Measurements from ENCODE around the gene SLC7A5. TPM values are rescaled to one million over a fixed set of nuclear protein-coding genes. Genes with fewer than 3 reads are reported as not detected.

SLC7A5 gene
- total and polyA plus RNA-seq, 2 of the 13 experiments (the other 11 are each of a cell fraction or from before 2014, with no cell fraction given): 79.6 to 155 TPM

DNA sequence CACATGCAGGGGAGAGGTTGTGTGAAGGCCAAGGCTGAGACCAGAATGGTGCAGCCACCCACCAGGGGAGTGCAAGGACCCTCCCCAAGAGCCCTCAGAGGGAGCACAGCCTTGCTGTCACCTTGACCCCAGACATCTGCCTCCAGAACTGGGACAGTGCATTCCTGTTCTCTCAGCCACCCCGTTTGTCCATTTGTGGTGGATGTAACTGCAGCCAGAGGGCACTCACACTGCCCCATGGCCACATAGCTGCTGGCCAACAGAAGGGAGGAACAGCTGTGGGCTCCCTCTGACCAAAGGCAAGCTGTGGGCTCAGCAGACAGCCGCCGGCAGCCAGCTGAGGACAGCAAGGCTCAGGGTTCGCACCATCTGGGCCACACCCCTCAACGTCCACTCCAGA lies 53.7 kb downstream of the SLC7A5 start (continued):
- TF ChIP-seq ZNF580 (CRISPR knock-in tag; IDR thresholded peaks at IDR 0.05; ENCODE audit: borderline replicate concordance, low read depth) (no peak), ZNF382 (CRISPR knock-in tag; IDR thresholded peaks at IDR 0.05; ENCODE audit: borderline replicate concordance) (no peak), MXI1 (IDR thresholded peaks at IDR 0.05; ENCODE audit: borderline replicate concordance, low read depth, low read length) (peak; percentile 15; the same call in 1 of the 3 replicates), EED (CRISPR knock-in tag; IDR thresholded peaks at IDR 0.05) (no peak), HNRNPK (IDR thresholded peaks at IDR 0.05; ENCODE audit: low read depth, low read length, poor library complexity, severe bottlenecking) (no peak), FOXC1 (CRISPR knock-in tag; IDR thresholded peaks at IDR 0.05; ENCODE audit: borderline replicate concordance) (no peak), POLR2G (IDR thresholded peaks at IDR 0.05; ENCODE audit: low read depth, low read length) (no peak), MAF1 (CRISPR knock-in tag; IDR thresholded peaks at IDR 0.05; ENCODE audit: borderline replicate concordance) (no peak), GLMP (CRISPR knock-in tag; IDR thresholded peaks at IDR 0.05; ENCODE audit: borderline replicate concordance) (no peak), AHR (CRISPR knock-in tag; IDR thresholded peaks at IDR 0.05) (no peak), TRAFD1 (CRISPR knock-in tag; IDR thresholded peaks at IDR 0.05; ENCODE audit: borderline replicate concordance) (no peak), ZNF784 (CRISPR knock-in tag; IDR thresholded peaks at IDR 0.05; ENCODE audit: borderline replicate concordance) (no peak), ZFP36 (IDR thresholded peaks at IDR 0.05; ENCODE audit: borderline replicate concordance, low read depth, low read length, partially characterized antibody) (no peak), ZNF101 (CRISPR knock-in tag; IDR thresholded peaks at IDR 0.05; ENCODE audit: borderline replicate concordance, low read depth) (no peak), ZNF746 (CRISPR knock-in tag; IDR thresholded peaks at IDR 0.05) (no peak), SP5 (CRISPR knock-in tag; IDR thresholded peaks at IDR 0.05; ENCODE audit: borderline replicate concordance, low read depth) (peak; percentile 39; the same call in 1 of the 2 replicates), ZSCAN12 (CRISPR knock-in tag; IDR thresholded peaks at IDR 0.05) (no peak), ZNF335 (CRISPR knock-in tag; IDR thresholded peaks at IDR 0.05) (no peak), ZNF598 (CRISPR knock-in tag; IDR thresholded peaks at IDR 0.05; ENCODE audit: borderline replicate concordance) (no peak), KLF12 (CRISPR knock-in tag; IDR thresholded peaks at IDR 0.05; ENCODE audit: borderline replicate concordance) (no peak; the same call in 1 of the 2 replicates), NR2C2 (CRISPR knock-in tag; IDR thresholded peaks at IDR 0.05; ENCODE audit: borderline replicate concordance) (no peak)
- TF ChIP-seq, protein P1, sequence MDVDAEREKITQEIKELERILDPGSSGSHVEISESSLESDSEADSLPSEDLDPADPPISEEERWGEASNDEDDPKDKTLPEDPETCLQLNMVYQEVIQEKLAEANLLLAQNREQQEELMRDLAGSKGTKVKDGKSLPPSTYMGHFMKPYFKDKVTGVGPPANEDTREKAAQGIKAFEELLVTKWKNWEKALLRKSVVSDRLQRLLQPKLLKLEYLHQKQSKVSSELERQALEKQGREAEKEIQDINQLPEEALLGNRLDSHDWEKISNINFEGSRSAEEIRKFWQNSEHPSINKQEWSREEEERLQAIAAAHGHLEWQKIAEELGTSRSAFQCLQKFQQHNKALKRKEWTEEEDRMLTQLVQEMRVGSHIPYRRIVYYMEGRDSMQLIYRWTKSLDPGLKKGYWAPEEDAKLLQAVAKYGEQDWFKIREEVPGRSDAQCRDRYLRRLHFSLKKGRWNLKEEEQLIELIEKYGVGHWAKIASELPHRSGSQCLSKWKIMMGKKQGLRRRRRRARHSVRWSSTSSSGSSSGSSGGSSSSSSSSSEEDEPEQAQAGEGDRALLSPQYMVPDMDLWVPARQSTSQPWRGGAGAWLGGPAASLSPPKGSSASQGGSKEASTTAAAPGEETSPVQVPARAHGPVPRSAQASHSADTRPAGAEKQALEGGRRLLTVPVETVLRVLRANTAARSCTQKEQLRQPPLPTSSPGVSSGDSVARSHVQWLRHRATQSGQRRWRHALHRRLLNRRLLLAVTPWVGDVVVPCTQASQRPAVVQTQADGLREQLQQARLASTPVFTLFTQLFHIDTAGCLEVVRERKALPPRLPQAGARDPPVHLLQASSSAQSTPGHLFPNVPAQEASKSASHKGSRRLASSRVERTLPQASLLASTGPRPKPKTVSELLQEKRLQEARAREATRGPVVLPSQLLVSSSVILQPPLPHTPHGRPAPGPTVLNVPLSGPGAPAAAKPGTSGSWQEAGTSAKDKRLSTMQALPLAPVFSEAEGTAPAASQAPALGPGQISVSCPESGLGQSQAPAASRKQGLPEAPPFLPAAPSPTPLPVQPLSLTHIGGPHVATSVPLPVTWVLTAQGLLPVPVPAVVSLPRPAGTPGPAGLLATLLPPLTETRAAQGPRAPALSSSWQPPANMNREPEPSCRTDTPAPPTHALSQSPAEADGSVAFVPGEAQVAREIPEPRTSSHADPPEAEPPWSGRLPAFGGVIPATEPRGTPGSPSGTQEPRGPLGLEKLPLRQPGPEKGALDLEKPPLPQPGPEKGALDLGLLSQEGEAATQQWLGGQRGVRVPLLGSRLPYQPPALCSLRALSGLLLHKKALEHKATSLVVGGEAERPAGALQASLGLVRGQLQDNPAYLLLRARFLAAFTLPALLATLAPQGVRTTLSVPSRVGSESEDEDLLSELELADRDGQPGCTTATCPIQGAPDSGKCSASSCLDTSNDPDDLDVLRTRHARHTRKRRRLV (CRISPR knock-in tag; IDR thresholded peaks at IDR 0.05): no peak
